HG03280 (cell line): ENCODE data around the gene JAZF1.

Experiments
- ATAC-seq: cut with Tn5 transposase; IDR thresholded peaks from one replicate; pipeline ENCODE4 v1.9.1; 2021; ENCODE audit warnings: mild to moderate bottlenecking, moderate library complexity; ENCODE audit not compliant: unreplicated experiment

The JAZF1 gene

DNA sequence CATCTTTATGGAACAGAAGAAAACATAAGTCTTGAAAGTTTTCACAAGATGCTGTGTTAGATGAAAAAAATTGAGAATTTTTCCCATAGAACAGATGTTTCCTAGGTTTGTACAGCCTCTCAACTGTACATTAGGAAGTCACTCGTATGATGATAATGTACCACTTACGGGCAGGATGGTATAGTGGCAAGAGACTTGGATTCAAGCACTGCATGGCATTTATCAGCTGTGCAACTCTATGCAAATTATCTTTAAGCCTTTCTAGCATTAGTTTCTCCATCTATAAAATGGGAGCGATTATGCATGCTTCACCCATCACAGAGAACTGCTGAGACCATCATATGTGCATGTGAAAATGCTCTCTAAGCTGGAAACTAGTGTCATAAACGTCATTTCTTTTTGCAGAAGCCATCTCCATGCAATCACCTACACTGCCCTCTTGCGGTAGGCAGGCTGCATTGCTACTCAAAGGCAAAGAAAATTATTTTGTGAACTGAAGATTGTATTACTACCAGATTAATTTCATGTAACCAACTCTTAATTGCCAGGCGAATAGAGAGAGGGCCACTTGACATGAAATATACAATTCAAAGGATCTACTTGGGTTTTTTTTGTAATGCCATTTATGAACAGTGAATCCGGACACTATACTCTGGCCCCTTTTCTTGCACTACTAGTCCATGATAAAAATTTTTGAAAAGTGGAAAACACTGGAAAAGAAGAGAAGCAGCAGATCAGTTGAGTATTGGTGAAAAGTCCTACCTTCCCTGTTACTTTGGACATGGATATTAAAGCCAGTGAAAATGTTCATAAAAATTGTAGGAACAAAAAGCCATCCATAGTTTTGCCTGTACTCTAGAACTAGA, 102.3 kb downstream of the JAZF1 start:
- peak; percentile 66 for ATAC-seq

DNA sequence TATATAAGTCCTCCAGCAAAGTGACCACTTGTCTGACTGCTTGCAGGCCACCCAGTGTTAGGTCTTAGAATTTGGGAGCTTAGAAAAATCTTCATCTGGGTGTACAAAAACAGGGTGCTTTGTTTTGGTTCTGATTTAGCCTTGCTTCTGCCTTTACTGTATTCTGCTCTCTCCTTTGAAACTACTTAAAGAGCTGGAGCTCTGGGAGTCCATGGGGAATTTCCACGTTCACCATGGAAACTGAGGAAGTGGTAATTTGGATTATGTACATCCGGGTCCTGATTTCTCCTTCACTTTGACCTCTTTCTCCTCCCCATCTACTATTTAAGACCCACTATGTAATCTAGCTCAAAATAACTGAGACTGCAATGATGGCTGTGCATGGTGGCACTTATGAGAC, 103.0 kb downstream of the JAZF1 start:
- no peak for ATAC-seq

GRCh38 chr7:28076423-28077200, 104.0 kb downstream of the JAZF1 start:
- ATAC-seq: no peak

- no peak for ATAC-seq
These were observed 104.8 kb downstream of the JAZF1 start for GRCh38 chr7:28075674-28076358.

DNA sequence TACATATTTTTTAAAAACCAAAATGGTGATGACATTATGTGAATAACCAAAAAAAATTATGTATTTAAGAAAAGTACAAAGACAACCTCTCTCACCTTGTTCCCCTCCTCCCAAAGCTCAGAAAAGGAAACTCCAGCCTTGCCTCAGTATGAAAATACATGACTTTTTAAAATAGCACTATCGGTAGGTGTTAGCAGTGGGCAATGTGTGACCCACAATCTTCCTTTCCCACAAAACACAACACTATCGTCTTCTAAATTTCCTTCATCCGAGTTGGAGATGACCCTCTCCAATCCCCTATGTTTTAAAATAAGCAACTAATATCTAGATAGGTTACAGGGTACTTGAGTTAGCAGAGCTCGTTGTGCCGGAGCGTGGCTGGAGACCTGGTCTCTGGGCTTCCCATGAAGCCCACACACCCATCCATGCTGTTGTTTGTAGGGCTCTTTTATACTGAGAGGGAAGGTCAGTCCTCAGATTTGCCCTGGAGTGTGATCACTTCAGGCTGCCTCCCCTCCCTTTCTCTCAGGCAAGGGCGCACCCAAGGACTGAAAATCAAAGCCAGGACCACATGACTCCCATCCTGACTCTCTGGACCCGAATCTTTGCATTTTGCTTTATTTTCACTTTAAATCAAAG, 107.6 kb downstream of the JAZF1 start:
- ATAC-seq: no peak

DNA sequence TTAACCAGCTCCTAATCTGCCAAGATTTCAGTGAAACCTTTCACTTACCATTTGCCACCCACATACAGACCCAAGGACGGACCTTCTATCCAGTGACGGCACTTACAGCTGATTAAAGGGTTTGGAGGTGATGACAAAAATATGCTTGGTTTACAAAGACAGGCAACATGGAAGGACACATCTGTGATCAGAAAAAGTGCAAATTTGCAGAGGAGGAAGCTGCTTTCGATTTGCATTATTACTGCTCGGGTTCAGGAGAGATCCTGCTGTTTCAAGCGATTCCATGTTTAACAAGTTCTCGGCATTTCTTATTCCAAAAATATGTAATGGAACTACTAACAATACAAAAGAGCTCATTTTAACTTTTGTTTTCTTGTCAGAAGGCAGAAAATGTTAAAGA, 109.0 kb downstream of the JAZF1 start:
- ATAC-seq: no peak

- no peak for ATAC-seq
These were observed 110.1 kb downstream of the JAZF1 start for GRCh38 chr7:28070297-28071055.

- ATAC-seq: no peak
These were observed 110.8 kb downstream of the JAZF1 start for GRCh38 chr7:28069807-28070206.

- no peak for ATAC-seq
These were observed 111.2 kb downstream of the JAZF1 start for GRCh38 chr7:28069388-28069787.

DNA sequence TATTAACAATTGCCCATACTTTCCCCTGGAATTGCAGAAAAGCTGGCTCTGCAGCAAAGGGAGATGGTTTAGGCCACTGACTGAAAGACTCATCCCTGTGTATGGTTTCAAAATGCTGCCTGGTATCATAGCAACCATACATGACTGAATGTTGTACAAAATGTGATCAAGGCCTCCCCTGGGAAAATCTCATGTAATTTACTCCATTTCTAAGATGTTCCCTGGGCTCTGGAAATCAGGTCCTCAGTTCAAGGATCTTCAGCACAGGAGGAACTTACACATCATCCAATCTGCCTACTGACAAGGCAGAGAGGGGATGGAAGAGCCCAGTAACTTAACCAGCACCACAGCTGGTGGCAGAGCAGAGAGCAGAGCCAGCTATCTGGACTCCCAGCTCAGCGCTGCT, 111.8 kb downstream of the JAZF1 start:
- no peak for ATAC-seq

- ATAC-seq: no peak
These were observed 113.4 kb downstream of the JAZF1 start for GRCh38 chr7:28067171-28067570.

GRCh38 chr7:28065721-28066285, 114.8 kb downstream of the JAZF1 start:
- no peak for ATAC-seq

- no peak for ATAC-seq
These were observed 115.3 kb downstream of the JAZF1 start for GRCh38 chr7:28065308-28065707.

- ATAC-seq: no peak
These were observed 116.2 kb downstream of the JAZF1 start for GRCh38 chr7:28064437-28064836.

- ATAC-seq: peak; percentile 59
These were observed 118.2 kb downstream of the JAZF1 start for GRCh38 chr7:28062197-28062991.

DNA sequence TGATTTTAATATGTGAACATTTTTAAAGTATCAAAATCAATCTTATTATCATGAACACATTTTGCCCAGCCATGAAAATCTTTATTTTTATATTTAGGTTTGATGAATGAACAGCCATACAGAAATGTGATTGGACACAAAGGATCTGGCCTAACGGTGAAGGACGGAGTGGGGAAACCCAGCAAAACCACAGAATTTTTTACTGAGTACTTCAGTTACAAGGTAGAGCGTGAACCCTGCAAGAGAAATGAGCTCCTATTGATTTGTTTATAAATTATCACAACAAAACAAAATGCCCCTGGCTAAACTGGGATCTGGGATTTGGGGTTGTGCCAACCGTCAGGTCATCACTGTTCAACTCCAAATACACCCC, 118.8 kb downstream of the JAZF1 start:
- ATAC-seq: no peak

- ATAC-seq: no peak
These were observed 120.1 kb downstream of the JAZF1 start for GRCh38 chr7:28060371-28060950.

- ATAC-seq: no peak
These were observed 125.4 kb downstream of the JAZF1 start for GRCh38 chr7:28055161-28055544.
